HepG2 (cell line): ENCODE data around the gene INHBB. TPM values are rescaled to one million over a fixed set of nuclear protein-coding genes. Genes with fewer than 3 reads are reported as not detected.

Source experiments
- ATAC-seq: fragments of 200-7000 bp; cut with Tn5 transposase; 3 replicates; pipeline ENCODE4 v1.9.1; 2020; ENCODE audit warnings: mild to moderate bottlenecking, moderate library complexity
- BruUV-seq: library from RNA; stranded (reverse); fragments of 400-500 nt; replicated peaks from 2 replicates; lab custom pipeline; 2021; lab: Mats Ljungman, UMichigan
- CTCF ChIA-PET: fragments of 300-600 bp; formaldehyde crosslinking; extraction: SDS; loops from one replicate; lab custom pipeline; 2021; ENCODE audit warnings: low total read pairs, inconsistent platforms, low intra/inter-chr PET ratio; lab: Yijun Ruan, JAX
- POLR2A ChIA-PET: fragments of 350-600 bp; sonication (Branson Sonifier 250); formaldehyde crosslinking; loops from one replicate; lab custom pipeline; 2020; ENCODE audit warnings: antibody characterized with exemption, inconsistent platforms; lab: Yijun Ruan, JAX
- DNase-seq: peaks from one replicate; pipeline ENCODE4 v3.0.0-alpha.2; 2015; ENCODE audit warnings: low spot score
- FAIRE-seq: peaks from 3 replicates; lab custom pipeline; 2011; peaks lifted over from hg19 to GRCh38; lab: Jason Lieb, UNC
- H2AFZ ChIP-seq: one replicate; pipeline ENCODE4 v1.6.1; 2011; ENCODE audit warnings: low read length, inconsistent platforms
- H3K27ac ChIP-seq: fragments of 300-600 bp; 3 replicates; pipeline ENCODE4 v1.8.0; 2011; ENCODE audit warnings: mixed run types, mild to moderate bottlenecking, mixed read lengths, low read length, inconsistent platforms; ENCODE audit not compliant: insufficient read depth; ENCODE audit errors: extremely low read length
- H3K27me3 ChIP-seq, 2 experiments: fragments of 200-600 bp in 1 of 2; 2 replicates in 1 of 2; 3 replicates in 1 of 2; pipeline versions ENCODE4 v1.6.0 to v1.8.0; 2011; ENCODE audit warnings: low read length in 2 of 2, mild to moderate bottlenecking in 2 of 2, moderate library complexity in 2 of 2, inconsistent platforms in 1 of 2; ENCODE audit not compliant: insufficient read depth in 2 of 2, control insufficient read depth in 1 of 2
- H3K36me3 ChIP-seq, 2 experiments: fragments of 200-600 bp in 1 of 2; replicated peaks in 1 of 2; 2 replicates in 1 of 2; 3 replicates in 1 of 2; pipeline versions ENCODE4 v1.5.1 to v1.8.0; 2011; ENCODE audit warnings: low read length in 2 of 2, inconsistent platforms in 1 of 2; ENCODE audit not compliant: insufficient read depth in 2 of 2, control insufficient read depth in 1 of 2
- H3K4me1 ChIP-seq: 2 replicates; pipeline ENCODE4 v1.5.1; 2012; ENCODE audit warnings: low read length, inconsistent platforms; ENCODE audit not compliant: insufficient read depth
- H3K4me2 ChIP-seq: 2 replicates; pipeline ENCODE4 v1.6.0; 2011; ENCODE audit warnings: low read depth, low read length, inconsistent platforms
- H3K4me3 ChIP-seq, 3 experiments: fragments of 200-600 bp in 1 of 3; sonication (generic), shearing (Covaris generic) in 1 of 3; replicated peaks in 1 of 3; 2 replicates each; pipeline ENCODE4 v1.5.1; 2011 to 2016; ENCODE audit warnings: low read length in 3 of 3, inconsistent platforms in 2 of 3, low read depth in 2 of 3, mild to moderate bottlenecking in 2 of 3, control low read depth in 1 of 3, mixed read lengths in 1 of 3; ENCODE audit not compliant: insufficient read depth in 1 of 3
- H3K79me2 ChIP-seq: one replicate; pipeline ENCODE4 v1.6.1; 2011; ENCODE audit warnings: low read length, inconsistent platforms; ENCODE audit not compliant: insufficient read depth
- H3K9ac ChIP-seq: 2 replicates; pipeline ENCODE4 v1.6.0; 2011; ENCODE audit warnings: mild to moderate bottlenecking, low read depth, low read length, inconsistent platforms; ENCODE audit not compliant: insufficient read depth
- H3K9me3 ChIP-seq: 2 replicates; pipeline ENCODE4 v1.5.1; 2012; ENCODE audit warnings: mild to moderate bottlenecking, low read length
- H4K20me1 ChIP-seq: 2 replicates; pipeline ENCODE4 v1.6.0; 2011; ENCODE audit warnings: inconsistent platforms, mild to moderate bottlenecking, low read length, moderate library complexity; ENCODE audit not compliant: insufficient read depth
- MTF2 ChIP-seq: sonication (generic); formaldehyde crosslinking; IDR thresholded peaks from 2 replicates; pipeline ENCODE4 v1.5.0; 2020; ENCODE audit warnings: missing genetic modification reagents, borderline replicate concordance
- RFXAP ChIP-seq: sonication (generic); formaldehyde crosslinking; IDR thresholded peaks from 2 replicates; pipeline ENCODE4 v1.4.0; 2020; ENCODE audit warnings: missing genetic modification reagents, borderline replicate concordance
- TBX3 ChIP-seq: fragments of 450-650 bp; IDR thresholded peaks from 2 replicates; pipeline ENCODE4 v1.6.1; 2017; ENCODE audit warnings: antibody characterized with exemption, mild to moderate bottlenecking, inconsistent platforms, borderline replicate concordance
- ZNF121 ChIP-seq: sonication (generic); formaldehyde crosslinking; IDR thresholded peaks from 2 replicates; pipeline ENCODE4 v1.5.0; 2020; ENCODE audit warnings: mild to moderate bottlenecking, missing genetic modification reagents
- ZNF234 ChIP-seq: sonication (generic); formaldehyde crosslinking; conservative IDR thresholded peaks from 2 replicates; pipeline ENCODE4 v1.5.1; 2020; ENCODE audit warnings: mild to moderate bottlenecking, missing genetic modification reagents
- ZNF570 ChIP-seq: sonication (generic); formaldehyde crosslinking; IDR thresholded peaks from 2 replicates; pipeline ENCODE4 v1.4.0; 2020; ENCODE audit warnings: mild to moderate bottlenecking, missing genetic modification reagents, borderline replicate concordance
- ZNF605 ChIP-seq: sonication (generic); formaldehyde crosslinking; IDR thresholded peaks from 2 replicates; pipeline ENCODE4 v1.8.0; 2022; ENCODE audit warnings: mild to moderate bottlenecking, missing genetic modification reagents
- WGBS: methylation state at CpG from one replicate; pipeline ENCODE4 v1.1.6; 2017; ENCODE audit warnings: low lambda C conversion rate; 5-methylcytosine and 5-hydroxymethylcytosine counted together
- in situ Hi-C: cut with HindIII; loops from 2 replicates; pipeline ENCODE4 v1.10.0; 2017; ENCODE audit warnings: low pct_unique_long_range_greater_than_20kb; ENCODE audit not compliant: extremely low pct_ligation_motif_present
- intact Hi-C: fragments of 100-400 bp; cut with micrococcal nuclease; formaldehyde crosslinking; loops from one replicate; pipeline ENCODE4 v1.10.0; 2022; ENCODE audit not compliant: unreplicated experiment
- polyA plus RNA-seq, 8 experiments: library from polyadenylated mRNA; depleted of rRNA in 3 of 8; stranded (reverse) in 7 of 8; unstranded in 1 of 8; fragments of >200 nt; fragmentation: Illumina TruSeq in 4 of 8; extraction: Trizol in 4 of 8; gene quantifications; 2 replicates each; pipeline versions ENCODE4 v1.2.1 to v1.2.3, GENCODE V29; 2011 to 2016; ENCODE audit warnings: low read depth in 4 of 8, missing spikeins in 1 of 8, mixed read lengths in 1 of 8; ENCODE audit not compliant: insufficient read depth in 1 of 8
- total RNA-seq, 5 experiments: library from RNA; depleted of rRNA; stranded (reverse); fragments of >200 nt; fragmentation: Illumina TruSeq; extraction: Trizol; gene quantifications; 2 replicates each; pipeline ENCODE4 v1.2.3, GENCODE V29; 2016; ENCODE audit warnings: low read depth in 1 of 5
- TF ChIP-seq, protein P1 (sequence below): sonication (generic); formaldehyde crosslinking; IDR thresholded peaks from 2 replicates; pipeline ENCODE4 v1.5.1; 2020; ENCODE audit warnings: mild to moderate bottlenecking, missing genetic modification reagents, borderline replicate concordance
- TF ChIP-seq, protein P2 (sequence below): IDR thresholded peaks from 2 replicates; pipeline ENCODE4 v1.6.1; 2012; ENCODE audit warnings: low read length, improper control_type of control experiment
- TF ChIP-seq, protein P3 (sequence below): fragments of 450-650 bp; IDR thresholded peaks from 2 replicates; pipeline ENCODE4 v1.6.1; 2016

INHBB gene
- total and polyA plus RNA-seq, 2 of the 13 experiments (the other 11 are each of a cell fraction or from before 2014, with no cell fraction given), result 0.20 to 1.7 TPM

DNA sequence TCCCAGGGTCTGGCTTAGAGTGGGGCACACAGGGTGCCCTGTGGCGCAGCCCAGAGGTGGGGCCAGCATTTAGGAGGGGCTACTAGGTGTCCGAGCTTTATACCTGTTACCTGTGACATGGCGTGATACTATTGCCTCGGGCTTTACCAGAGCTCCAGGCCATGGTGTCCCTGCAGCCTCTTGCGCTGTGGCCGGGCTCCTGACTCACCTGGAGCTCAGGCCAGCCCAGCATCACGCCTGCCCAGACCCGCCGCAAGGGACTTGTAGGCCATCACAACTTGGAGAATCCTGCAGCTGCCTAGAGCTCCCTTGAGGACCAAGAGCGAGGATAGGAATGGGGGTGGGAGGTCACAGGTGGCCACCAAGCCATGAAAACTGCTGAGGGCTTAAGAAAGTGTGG is 8.0 kb downstream of the INHBB start:
- WGBS, result 64% methylated on average over 10 of the region's 10 CpGs
- H3K9ac ChIP-seq, result no peak overlapping the region
- intact Hi-C loops, result no loop called here
- no peak overlapping the region for H3K4me2 ChIP-seq
- no peak overlapping the region for H3K4me3 ChIP-seq
- BruUV-seq, result no TSS peak
- ChIA-PET CTCF (no interaction called here), POLR2A (no interaction called here)
- H4K20me1 ChIP-seq, result no peaks in the 10 kb centered on the region; the same call in 1 of the 2 replicates
- TF ChIP-seq ZNF121 (CRISPR knock-in tag) (no peak), ZNF570 (no peak), ZNF234 (no peak), TBX3 (no peak), MTF2 (CRISPR knock-in tag) (no peak), ZNF605 (CRISPR knock-in tag) (no peak), RFXAP (CRISPR knock-in tag) (no peak)
- TF ChIP-seq, protein P1, sequence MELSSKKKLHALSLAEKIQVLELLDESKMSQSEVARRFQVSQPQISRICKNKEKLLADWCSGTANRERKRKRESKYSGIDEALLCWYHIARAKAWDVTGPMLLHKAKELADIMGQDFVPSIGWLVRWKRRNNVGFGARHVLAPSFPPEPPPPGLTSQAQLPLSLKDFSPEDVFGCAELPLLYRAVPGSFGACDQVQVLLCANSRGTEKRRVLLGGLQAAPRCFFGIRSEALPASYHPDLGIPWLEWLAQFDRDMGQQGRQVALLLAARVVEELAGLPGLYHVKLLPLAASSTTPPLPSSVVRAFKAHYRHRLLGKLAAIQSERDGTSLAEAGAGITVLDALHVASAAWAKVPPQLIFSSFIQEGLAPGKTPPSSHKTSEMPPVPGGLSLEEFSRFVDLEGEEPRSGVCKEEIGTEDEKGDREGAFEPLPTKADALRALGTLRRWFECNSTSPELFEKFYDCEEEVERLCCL (CRISPR knock-in tag), result no peak
- H3K27me3 ChIP-seq, result peaks cover 21 to 85% of the 10 kb centered on the region in 2 experiments
- in situ Hi-C loops, result no loop called here
- no peak overlapping the region for H3K27ac ChIP-seq
- H3K36me3 ChIP-seq, result no peaks in the 10 kb centered on the region
- no peaks in the 10 kb centered on the region for H3K9me3 ChIP-seq
- no peak for DNase-seq
- ATAC-seq, result no peak
- H2AFZ ChIP-seq, result no peak overlapping the region
- H3K79me2 ChIP-seq, result no peaks in the 10 kb centered on the region
- no peaks in the 10 kb centered on the region for H3K4me1 ChIP-seq
- FAIRE-seq, result no peak

DNA sequence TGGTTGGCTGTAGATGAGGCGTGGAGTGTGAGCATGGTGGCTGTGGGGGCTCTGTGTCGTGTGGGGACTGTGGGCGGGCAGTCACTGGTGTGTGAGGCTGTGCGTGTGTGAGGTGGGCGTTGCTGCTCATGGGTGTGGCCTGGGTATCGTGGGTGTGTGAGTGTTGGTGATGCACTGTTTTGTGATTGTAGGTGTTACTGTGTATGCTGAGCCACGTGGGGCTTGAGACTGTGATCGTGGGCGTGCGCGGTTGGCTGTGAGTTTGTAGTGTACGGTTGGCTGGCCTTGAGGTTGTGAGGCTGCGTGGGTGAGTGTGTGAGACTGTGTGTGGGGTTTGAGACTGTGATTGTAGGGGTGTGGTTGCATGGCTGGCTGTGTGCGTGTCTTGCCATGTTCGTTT is 8.5 kb downstream of the INHBB start:
- TF ChIP-seq, protein P2, sequence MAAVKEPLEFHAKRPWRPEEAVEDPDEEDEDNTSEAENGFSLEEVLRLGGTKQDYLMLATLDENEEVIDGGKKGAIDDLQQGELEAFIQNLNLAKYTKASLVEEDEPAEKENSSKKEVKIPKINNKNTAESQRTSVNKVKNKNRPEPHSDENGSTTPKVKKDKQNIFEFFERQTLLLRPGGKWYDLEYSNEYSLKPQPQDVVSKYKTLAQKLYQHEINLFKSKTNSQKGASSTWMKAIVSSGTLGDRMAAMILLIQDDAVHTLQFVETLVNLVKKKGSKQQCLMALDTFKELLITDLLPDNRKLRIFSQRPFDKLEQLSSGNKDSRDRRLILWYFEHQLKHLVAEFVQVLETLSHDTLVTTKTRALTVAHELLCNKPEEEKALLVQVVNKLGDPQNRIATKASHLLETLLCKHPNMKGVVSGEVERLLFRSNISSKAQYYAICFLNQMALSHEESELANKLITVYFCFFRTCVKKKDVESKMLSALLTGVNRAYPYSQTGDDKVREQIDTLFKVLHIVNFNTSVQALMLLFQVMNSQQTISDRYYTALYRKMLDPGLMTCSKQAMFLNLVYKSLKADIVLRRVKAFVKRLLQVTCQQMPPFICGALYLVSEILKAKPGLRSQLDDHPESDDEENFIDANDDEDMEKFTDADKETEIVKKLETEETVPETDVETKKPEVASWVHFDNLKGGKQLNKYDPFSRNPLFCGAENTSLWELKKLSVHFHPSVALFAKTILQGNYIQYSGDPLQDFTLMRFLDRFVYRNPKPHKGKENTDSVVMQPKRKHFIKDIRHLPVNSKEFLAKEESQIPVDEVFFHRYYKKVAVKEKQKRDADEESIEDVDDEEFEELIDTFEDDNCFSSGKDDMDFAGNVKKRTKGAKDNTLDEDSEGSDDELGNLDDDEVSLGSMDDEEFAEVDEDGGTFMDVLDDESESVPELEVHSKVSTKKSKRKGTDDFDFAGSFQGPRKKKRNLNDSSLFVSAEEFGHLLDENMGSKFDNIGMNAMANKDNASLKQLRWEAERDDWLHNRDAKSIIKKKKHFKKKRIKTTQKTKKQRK, result no peak
- TF ChIP-seq, protein P3, sequence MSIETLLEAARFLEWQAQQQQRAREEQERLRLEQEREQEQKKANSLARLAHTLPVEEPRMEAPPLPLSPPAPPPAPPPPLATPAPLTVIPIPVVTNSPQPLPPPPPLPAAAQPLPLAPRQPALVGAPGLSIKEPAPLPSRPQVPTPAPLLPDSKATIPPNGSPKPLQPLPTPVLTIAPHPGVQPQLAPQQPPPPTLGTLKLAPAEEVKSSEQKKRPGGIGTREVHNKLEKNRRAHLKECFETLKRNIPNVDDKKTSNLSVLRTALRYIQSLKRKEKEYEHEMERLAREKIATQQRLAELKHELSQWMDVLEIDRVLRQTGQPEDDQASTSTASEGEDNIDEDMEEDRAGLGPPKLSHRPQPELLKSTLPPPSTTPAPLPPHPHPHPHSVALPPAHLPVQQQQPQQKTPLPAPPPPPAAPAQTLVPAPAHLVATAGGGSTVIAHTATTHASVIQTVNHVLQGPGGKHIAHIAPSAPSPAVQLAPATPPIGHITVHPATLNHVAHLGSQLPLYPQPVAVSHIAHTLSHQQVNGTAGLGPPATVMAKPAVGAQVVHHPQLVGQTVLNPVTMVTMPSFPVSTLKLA, result peak; percentile 44; the same call in 1 of the 2 replicates
- intact Hi-C loops, result no loop called here
- ChIA-PET POLR2A (no interaction called here), CTCF (no interaction called here)
- Histone ChIP-seq H3K9me3 (no peaks in the 10 kb centered on the region), H2AFZ (no peak overlapping the region), H3K27me3 (peaks cover 24 to 85% of the 10 kb centered on the region in 2 experiments), H3K4me1 (no peaks in the 10 kb centered on the region), H3K27ac (no peak overlapping the region), H3K79me2 (no peaks in the 10 kb centered on the region), H4K20me1 (no peaks in the 10 kb centered on the region), H3K36me3 (no peaks in the 10 kb centered on the region), H3K4me3 (no peak overlapping the region), H3K4me2 (no peak overlapping the region), H3K9ac (no peak overlapping the region)
- FAIRE-seq (no peak), ATAC-seq (no peak), DNase-seq (no peak)
- BruUV-seq, result no TSS peak
- in situ Hi-C loops, result no loop called here
- WGBS, result 47% methylated on average over 15 of the region's 15 CpGs
